Hematopoietic multipotent progenitor cell treated with erythropoietin and hydrocortisone succinate and interleukin-3 and kit ligand, for 8 days (in vitro differentiated cells): ENCODE measurements around the gene DMXL2.
"Not testable (repeated sequence)": the region's sequence is repeated elsewhere in the genome, so short reads cannot be mapped to it uniquely, and the experiment has no call there.

Experiments used
- DNase-seq: peaks from one replicate; pipeline ENCODE4 v3.0.0-alpha.2; 2015

Gene DMXL2

DNA sequence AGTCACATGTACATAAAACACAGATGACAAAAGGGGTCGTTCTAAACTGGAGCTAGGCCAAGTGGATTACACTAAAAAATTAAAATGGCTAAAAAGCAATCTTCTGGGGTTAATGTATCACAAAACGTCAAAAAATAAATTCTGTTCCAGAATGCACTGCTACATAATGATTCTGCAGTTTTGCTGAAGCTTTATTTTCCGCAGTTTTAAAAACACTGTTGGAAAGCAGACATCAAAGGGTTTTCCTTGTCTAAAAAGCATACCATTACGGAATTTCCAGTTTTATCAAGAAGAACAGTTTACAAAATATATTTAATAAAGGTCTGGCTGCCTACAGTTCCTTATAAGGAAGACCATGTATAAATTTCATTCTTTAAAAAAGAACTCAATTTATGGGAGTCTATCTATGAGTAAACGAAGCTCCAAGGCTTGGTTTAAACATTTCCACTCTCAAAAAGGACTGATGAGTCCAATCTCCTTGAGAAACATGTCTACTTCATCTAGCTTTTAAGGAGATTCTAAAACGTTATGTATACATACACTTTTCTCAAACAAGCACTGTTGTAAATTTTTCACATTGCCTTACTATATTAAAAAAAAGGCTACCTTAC lies 1.3 kb downstream of the DMXL2 start:
- DNase-seq, result no peak

DNA sequence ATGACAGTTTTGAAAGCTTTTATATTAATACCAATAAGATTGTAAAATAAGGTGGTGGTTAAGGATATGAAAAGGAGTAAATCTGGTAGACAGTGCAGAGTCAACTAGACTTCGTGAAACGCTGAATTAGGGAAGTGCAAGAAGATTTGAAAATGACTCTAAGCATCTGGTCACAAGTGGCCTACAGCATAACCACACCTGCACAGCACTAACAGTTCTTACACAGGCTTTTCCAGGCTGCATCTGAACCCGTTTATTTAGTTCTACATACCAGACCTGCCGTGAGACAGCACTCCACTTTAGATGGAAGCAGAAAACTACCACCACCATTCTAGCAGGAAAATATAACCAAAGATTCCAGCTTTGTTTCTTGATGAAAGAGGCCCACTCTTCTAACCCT lies 1.9 kb downstream of the DMXL2 start:
- DNase-seq, result no peak

DNA sequence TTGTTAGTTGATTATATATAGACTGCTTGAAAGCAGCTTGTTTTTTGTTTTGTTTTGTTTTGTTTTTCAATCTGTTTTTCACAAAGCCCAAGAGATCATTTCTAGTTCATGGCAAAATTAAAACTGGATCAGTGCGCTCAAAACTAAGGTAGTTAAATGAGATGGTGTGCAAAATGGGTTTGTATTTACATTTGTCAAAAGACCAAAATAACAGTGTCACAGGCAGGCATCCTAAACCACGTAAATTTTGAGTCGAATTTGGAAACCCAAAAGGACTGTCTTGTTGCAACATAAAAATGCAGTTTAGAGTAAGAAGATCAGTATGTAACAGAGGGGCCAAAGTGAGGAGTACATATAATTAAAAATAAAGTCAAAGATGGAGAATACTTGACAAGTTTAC lies 2.4 kb downstream of the DMXL2 start:
- no peak for DNase-seq

DNA sequence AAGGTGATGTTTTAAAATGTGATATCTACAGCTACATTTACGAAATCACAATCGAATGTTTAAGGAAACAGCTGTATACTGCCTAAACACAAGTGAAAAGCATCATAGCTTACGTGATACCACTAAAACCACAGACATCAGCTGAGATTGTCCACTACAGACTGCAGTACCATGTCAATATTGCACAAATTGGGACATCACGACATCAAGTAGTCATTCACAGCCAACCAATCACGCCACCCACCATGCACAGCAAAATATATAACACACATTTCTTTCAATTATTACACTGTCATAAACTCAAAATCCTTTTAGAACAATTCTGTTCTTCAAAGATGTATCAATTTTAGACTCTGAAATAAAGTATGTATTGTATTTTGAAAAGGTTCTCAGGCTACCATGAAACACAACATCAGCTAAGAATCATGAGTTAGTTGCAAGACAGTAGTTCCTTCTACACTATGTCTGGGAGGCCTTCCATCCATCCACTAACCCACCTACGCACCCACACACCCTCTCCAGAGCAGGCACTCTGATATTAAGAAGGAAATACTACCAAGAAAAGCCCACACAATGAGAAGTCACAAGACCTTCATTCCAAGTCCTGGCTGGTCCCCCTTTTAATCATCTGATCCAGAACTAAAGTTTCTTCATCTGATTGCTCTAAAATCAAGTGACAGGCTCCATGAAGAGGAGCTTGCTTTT lies 3.1 kb downstream of the DMXL2 start:
- no peak for DNase-seq

DNA sequence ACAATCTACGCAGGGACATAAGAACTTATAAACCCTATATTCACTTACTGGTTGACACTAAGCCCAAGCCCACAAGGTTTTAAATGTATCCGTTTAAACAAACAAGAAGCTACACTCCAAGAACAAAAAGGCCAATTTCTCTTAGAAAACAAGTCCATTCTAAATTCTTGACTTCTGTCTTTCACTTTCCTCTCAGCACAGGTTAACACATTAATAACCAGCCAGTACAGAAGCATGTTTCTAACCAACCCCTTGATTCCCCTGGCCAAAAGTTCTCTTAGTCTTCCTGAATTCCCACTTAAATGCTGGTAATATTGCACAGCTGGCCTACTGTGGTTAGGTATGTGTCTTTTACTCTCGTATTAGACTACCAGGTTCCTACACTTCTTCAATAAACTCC lies 4.7 kb downstream of the DMXL2 start:
- no peak for DNase-seq

DNA sequence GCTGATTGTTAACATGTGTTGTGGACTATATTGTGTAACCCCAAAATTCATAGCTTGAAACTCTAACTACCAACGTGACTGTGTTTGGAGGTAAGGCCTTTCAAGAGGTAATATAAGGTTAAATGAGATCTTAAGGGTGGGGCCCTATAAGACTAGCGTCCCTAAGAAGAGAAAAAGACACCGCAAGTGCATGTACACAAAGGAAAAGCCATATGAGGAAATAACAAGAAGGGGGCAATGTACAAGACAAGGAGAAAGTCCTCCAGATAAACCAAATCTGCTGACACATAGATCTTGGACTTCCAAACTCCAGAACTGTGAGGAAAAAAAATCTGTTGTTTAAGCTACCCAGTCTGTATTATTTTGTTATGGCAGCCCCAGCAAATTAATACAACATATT lies 8.6 kb downstream of the DMXL2 start:
- DNase-seq, result no peak

DNA sequence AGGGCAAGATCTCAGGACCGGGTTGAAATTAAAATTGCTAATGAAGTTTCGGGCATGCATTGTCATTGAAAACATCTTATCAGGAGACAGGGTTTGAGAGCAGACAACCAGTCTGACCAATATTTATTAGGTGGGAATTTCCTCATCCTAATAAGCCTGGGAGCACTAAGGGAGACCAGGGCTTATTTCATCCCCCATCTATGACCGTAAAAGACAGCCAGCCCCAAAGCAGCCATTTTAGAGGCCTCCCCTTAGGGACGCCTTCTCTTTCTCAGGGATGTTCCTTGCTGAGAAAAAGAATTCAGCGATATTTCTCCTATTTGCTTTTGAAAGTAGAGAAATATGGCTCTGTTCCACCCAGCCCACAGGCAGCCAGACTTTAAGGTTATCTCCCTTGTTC lies 9.9 kb downstream of the DMXL2 start:
- not testable (repeated sequence) for DNase-seq

DNA sequence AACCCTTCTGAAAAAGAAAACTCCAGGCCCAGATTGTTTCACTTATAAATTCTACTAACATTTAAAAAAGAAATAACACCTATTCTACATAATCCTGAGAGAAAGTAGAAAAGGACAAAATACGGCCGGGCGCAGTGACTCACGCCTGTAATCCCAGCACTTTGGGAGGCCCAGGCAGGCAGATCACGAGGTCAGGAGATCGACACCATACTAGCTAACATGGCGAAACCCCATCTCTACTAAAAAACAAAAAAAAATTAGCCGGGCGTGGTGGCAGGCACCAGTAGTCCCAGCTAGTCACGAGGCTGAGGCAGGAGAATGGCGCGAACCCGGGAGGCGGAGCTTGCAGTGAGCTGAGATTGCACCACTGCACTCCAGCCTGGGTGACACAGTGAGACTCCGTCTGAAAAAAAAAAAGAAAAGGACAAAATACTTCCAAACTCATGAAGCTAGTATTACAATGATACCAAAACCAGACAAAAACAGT lies 19.1 kb downstream of the DMXL2 start:
- not testable (repeated sequence) for DNase-seq

DNA sequence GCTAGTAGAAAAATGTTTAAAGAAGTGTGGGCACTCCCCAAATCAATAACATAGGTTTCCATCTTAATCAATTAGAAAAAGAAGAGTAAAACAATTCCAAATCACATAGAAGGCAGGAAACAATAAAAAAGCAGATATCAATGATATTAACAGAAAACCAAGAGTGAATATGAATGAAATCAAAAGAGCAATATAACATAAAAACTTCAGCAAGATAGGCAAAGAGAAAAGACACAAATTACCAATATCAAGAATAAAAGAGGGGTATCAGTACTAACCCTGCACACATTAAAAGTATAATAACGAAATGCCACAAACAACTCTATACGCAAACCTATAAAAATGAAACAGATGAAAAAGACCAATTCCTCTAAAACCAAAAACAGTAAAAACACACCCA lies 19.6 kb downstream of the DMXL2 start:
- DNase-seq, result no peak

DNA sequence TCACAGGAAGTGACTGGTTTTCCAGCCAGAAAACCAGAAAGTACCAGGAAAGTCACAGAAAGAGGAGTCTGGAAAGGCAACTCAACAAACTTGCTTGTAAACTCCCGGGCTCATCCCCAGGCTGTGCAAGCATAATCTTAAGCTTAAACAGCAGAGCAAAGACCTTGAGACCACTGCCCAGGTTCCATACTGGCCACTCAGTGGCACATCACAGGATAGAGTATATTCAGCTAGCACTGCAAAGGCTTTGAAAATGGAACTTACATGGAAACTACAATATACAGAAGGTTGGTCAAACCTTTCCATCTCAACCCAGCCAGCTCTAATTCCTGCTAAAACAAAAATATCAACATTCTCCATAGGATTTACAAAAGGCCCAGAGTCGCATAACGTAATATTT lies 20.1 kb downstream of the DMXL2 start:
- DNase-seq, result no peak

DNA sequence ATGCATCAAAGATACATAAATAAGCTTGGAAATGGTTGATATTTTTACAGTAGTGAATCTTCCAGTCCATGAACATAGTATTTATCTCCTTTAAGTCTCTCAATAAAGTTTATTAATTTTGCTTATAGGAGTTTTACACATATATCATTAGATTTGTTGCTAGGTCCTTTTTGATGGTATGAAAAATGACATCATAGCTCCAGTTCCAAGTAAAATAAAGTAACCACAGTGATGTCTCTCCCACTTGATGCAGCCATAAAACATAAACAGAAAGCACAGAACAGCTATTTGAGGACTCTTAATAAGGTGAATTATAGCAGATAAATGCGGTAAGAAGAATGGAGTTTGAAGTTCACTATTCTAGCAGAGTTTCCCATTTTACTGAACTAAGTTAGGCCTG lies 20.8 kb downstream of the DMXL2 start:
- DNase-seq, result no peak

DNA sequence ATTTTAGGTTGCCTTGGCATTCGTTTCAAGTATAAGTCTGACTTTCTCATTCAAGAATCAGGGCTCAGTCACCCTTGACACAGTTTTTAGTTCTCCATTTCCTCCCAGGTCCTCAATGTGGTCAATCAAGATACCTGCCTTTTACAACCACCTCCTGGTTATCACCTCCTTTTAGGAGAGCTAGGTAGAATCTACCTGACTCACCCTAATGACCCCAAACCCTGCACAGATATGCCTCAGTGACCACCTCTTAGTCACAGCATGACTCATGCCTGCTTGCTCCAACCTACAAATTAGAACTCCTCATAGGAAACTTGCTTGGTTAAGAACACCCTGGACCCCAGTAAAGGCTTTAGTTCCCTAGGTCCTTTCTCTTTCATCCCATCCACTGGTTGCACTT lies 22.5 kb downstream of the DMXL2 start:
- no peak for DNase-seq

DNA sequence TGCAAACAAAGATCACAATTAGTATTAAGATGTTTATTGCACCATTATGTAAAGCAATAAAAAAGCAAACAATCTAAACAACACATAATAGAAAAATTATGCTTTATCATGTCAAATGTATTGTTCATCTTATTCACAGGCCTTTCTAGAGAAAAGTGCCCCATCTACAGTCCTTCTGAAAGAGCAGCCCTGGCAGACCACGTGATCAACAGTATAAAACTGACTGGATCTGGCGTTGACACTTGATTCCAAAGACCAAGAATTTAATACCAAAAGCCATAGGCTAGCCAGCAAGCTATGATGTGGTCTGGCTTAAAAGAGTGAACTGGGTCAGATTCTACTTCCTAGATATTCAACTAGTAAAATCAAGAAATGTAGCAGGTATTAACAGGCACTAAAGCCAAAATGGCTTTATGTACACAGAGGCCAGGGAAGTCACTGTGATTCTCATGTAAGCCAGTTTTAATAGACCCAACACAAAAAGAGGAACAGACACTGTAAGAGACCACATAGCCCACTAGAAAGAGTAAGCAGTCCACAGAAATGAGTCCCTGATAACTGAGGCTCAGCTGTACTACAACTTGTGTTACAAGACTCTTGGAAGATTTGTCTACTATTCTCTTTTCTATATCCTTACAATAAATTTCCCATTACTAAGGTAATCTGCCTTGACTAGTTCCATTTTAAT lies 32.5 kb downstream of the DMXL2 start:
- DNase-seq, result no peak

DNA sequence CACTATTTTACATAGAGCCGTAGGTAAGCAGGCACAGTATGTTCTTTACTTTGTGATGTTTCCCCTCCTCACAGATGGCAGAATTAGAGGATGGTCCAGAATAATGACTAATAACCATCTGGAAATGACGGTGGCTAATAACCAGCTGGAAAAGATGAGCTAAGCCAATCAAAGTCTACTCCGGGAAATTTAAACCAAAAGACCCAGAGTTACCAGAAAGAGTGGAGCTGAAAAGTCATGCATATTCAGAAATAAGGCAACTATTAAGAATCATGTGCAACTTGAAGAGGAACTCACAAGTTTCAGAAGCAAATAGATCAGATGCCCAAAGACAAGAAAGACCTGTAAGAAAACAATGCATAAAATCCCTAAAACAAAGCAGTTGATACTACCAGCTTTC lies 33.6 kb downstream of the DMXL2 start:
- DNase-seq, result no peak

DNA sequence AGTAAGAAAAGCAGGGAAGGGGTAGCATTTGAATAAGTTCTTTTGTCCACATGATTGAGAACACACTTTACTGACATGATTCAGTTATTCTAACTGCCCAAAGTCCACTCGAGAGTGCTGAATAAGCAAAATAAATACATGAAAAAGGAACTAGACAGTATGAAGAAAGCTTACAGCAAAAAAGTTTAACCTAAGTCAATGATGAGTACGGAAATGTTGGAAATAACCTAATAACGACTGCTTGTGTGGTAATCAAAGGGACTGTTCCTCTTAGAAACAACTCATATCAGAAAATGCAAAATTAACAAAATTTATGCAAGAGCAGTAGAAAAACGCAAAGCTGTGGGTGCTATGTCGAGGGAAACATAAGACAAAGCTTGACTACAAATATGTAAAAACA lies 36.6 kb downstream of the DMXL2 start:
- DNase-seq, result no peak

DNA sequence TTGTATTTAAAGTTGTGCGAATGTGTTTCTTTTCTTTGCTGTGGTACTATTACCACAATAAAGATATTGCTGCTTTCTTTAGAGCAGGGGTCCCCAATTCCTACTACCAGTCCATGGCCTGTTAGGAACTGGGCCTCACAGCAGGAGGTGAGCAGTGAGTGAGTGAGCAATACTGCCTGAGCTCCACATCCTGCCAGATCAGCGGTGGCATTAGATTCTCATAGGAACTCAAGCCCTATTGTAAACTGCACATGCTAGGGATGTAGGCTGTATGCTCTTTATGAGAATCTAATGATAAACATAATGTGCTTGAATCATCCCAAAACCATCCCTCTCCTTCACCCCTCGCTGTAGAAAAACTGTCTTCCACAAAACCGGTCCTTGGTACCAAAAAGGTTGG lies 41.6 kb downstream of the DMXL2 start:
- no peak for DNase-seq

DNA sequence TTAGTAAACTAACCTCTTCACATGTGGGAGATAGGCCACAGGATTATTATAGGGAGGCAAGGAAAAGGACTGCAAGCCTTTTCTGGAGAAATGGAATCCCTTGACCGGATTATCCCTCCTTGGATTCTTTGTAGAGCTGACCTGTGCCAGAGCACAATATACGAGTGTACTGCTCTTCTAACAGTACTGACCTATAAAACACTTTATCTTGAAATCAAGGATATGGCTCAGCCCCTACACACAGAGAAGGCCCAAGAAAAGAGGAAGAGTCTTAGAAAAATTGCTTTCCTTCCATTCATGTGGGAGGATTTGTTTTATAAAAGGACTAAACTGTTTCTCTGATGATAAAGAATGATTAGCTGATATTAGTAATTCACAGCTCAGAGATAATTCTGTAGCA lies 42.2 kb downstream of the DMXL2 start:
- no peak for DNase-seq

DNA sequence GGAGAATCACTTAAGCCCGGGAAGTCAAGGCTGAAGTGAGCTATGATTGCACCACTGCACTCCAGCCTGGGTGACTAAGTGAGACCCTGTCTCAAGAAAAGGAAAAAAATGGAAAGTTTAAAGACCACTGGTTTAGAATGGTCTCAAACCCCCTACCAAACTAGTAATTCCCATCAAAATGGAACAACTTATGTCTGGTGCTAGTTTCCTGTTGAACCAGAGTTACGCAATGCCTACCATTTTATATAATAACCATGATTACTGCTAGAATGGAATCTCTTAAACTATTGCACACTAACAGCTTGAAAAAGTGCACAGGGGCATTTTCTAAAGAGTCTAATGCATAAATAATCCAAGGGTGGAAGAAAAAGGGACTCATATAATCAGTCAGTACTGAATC lies 43.6 kb downstream of the DMXL2 start:
- no peak for DNase-seq

DNA sequence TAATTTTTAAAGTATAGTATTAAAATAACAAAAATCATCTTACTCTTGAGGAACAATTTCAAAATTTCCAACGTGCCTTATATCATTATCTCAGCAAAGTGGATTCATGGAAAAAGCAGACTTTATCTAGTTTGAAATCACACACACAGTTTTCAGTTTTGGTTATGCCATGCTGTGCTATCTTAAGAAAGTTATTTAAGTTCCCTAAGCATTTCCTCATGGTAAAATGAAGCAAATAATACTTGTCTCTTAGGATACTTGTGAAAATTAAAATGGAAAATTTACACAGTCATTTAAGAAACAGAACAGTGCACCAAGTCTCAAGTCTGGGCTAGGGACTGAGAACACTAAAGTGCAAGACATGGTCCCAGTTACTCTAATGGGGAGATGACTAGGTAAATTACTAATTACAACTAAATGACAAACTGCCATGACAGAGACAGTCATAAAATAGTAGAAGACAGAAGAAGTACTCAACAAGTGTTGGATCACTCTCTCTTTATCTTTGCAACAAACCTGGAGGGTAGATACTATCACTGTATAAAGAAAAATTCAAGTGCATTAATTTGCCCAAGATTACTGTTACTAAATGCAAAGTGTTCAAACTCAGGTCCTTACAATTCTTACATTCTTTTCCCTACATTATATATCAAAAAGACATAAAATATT lies 44.8 kb downstream of the DMXL2 start:
- no peak for DNase-seq

DNA sequence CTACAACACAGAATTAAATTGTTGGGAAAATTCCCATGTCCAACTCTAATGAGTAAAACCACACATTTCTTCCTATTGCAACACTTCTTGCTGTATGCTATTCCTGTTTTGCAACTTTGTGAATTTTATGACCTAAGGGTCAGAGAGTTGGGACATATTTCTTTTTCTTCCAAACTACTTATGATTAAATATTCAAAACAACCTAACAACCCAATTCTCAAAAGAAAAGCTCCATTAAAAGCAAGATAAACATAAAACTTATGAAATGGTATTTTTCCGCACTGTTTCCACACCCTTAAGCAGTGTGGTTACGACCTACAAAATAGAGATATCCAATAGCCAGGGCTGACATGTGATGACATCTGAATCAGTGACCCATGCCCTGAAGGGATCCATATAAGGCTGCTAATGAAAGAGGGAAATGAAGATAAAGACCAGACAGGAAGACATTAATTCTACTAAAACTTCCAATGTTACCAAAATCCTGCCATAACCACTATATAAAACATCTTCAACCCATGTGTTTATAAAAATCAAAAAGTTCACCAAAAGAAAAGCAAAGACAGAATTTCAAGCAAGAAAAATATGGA lies 45.6 kb downstream of the DMXL2 start:
- DNase-seq, result no peak

DNA sequence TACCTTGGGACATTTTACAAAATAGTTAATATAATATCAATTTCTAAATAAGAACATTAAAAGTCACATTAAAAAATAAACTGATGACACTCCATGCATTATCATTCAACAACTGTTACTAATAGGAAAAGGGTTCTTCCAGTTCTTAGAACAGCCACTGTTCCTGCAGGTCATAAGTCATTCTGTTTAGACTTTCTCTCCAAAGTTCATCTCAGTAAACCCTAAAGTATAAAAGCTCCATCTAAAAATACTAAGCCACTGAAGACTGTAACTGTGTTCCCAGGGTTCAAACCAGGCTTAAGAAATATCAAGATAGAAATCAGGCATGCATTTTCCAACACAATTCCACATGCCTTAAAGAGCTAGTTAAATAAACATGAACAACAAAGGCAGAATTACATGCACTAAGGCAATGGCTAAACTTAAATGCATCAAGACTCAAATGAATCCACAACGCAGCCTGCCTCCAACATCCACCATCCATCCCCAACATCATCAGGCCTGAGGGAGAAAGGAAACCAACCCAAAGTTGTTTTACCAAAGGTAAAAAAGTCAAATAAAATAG lies 46.2 kb downstream of the DMXL2 start:
- DNase-seq, result no peak

DNA sequence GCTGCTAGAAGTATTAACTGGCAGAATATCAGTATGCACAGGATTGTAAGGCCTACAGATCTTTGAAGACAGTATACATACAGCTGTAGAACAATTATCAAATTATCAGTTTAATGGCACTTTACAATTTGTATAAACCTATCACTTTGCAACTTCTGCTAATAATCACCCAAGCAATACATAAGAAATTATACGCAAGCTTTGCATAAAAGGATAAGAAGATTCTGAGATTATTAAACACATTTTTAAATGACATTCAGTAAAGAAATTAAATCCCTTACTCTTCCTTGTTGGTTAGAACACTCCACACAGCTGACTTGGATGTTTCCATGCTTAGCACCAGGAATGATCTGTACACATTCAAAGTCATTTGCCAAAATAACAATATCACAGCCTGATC lies 46.8 kb downstream of the DMXL2 start:
- DNase-seq, result no peak

DNA sequence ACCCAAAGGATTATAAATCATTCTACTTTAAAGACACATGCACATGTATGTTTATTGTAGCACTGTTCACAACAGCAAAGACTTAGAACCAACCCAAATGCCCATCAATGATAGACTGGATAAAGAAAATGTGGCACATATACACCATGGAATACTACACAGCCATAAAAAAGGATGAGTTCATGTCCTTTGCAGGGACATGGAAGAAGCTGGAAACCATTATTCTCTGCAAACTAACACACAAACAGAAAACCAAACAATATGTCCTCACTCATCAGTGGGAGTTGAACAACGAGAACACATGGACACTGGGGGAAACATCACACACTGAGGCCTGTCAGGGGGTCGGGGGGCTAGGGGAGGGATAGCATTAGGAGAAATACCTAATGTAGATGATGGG lies 49.2 kb downstream of the DMXL2 start:
- not testable (repeated sequence) for DNase-seq
